ENCODE measurements around the gene PDE6A. TPM values are rescaled to one million over a fixed set of nuclear protein-coding genes. Genes with fewer than 3 reads are reported as not detected.

PDE6A gene
- total RNA-seq, 2 experiments from 2014 or later = not detected

- Histone ChIP-seq H3K9me3 (ENCODE audit: control insufficient read depth in 1 of 2, insufficient read depth in 1 of 2, low read length in 2 of 2) (no peaks in the 10 kb centered on the region), H3K4me3 (ENCODE audit: low read length) (no peak overlapping the region), H3K27ac (ENCODE audit: low read depth in 1 of 2, low read length in 2 of 2) (no peak overlapping the region), H3K36me3 (ENCODE audit: insufficient read depth, low read length) (no peaks in the 10 kb centered on the region), H3K4me1 (ENCODE audit: insufficient read depth, low read length) (no peaks in the 10 kb centered on the region), H3K27me3 (ENCODE audit: control insufficient read depth in 1 of 2, insufficient read depth in 2 of 2, low read length in 2 of 2) (peaks cover 0 to 7% of the 10 kb centered on the region in 2 experiments)
- DNase-seq = no peak
- POLR2A ChIA-PET = no interaction called here
- Mint-ChIP-seq H3K9me3 (no peaks in the 10 kb centered on the region), H3K36me3 (ENCODE audit: low read depth) (no peaks in the 10 kb centered on the region), H3K4me1 (ENCODE audit: low read depth) (no peaks in the 10 kb centered on the region), H3K27ac (no peak overlapping the region), H3K4me3 (no peak overlapping the region), H3K27me3 (peaks cover 42% of the 10 kb centered on the region)
- CTCF ChIA-PET = no interaction called here
- TF ChIP-seq, protein P1, sequence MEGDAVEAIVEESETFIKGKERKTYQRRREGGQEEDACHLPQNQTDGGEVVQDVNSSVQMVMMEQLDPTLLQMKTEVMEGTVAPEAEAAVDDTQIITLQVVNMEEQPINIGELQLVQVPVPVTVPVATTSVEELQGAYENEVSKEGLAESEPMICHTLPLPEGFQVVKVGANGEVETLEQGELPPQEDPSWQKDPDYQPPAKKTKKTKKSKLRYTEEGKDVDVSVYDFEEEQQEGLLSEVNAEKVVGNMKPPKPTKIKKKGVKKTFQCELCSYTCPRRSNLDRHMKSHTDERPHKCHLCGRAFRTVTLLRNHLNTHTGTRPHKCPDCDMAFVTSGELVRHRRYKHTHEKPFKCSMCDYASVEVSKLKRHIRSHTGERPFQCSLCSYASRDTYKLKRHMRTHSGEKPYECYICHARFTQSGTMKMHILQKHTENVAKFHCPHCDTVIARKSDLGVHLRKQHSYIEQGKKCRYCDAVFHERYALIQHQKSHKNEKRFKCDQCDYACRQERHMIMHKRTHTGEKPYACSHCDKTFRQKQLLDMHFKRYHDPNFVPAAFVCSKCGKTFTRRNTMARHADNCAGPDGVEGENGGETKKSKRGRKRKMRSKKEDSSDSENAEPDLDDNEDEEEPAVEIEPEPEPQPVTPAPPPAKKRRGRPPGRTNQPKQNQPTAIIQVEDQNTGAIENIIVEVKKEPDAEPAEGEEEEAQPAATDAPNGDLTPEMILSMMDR (IDR thresholded peaks at IDR 0.05) = no peak
- no peak for ATAC-seq (ENCODE audit: poor library complexity)
- intact Hi-C loops (cut with DNase I, micrococcal nuclease) = no loop called here
Observed at GRCh38 chr5:149931992-149932436, 12.6 kb downstream of the PDE6A start.

DNA sequence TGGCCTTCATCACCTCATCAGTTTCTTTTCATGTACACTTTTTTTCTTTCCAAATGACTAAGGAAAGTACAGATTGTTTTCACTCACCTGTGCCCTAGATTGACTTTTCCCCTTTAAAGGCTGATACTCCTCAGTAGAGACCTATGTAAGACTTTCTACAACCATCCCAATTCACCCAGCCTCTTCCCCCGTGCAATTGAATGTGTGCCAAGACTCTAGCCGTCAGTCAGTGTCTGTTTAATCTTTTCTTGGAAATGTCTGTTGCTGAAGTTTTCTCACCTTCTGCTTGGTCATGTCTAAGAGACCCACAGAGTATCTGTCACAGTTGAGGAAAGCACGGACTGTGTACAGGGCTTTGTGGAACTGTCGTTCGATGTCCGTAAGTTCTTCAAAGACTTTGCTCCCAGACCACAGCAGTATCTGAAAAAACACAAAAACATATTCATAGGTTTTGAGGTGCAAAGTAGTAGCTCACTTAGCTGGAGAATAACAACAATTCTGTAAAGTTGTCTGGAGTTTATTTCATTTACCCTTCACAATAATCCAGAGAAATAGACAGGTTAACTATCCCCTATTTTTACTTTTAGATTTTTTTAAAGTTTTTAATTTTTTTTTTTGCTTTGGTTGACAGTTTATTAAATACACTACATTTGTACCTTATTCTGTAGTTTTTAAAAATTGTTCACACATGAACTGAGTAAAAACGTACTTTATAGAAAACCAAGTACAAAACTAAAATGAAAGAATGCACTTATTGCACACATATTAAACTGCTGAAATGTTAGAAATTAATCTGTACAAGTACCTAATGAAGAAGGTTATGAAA, 13.6 kb downstream of the PDE6A start:
- intact Hi-C loops (cut with DNase I, micrococcal nuclease) = no loop called here
- H3K9me3 ChIP-seq (ENCODE audit: control insufficient read depth in 1 of 2, insufficient read depth in 1 of 2, low read length in 2 of 2) = no peaks in the 10 kb centered on the region
- no peaks in the 10 kb centered on the region for H3K4me1 ChIP-seq (ENCODE audit: insufficient read depth, low read length)
- Mint-ChIP-seq H3K36me3 (ENCODE audit: low read depth) (no peaks in the 10 kb centered on the region), H3K9me3 (no peaks in the 10 kb centered on the region), H3K27ac (no peak overlapping the region), H3K27me3 (peaks cover 41% of the 10 kb centered on the region), H3K4me3 (no peak overlapping the region), H3K4me1 (ENCODE audit: low read depth) (no peaks in the 10 kb centered on the region)
- no peak overlapping the region for H3K4me3 ChIP-seq (ENCODE audit: low read length)
- DNase-seq = no peak
- ChIA-PET CTCF (no interaction called here), POLR2A (no interaction called here)
- TF ChIP-seq, protein P1 (IDR thresholded peaks at IDR 0.05) = no peak
- H3K27me3 ChIP-seq (ENCODE audit: control insufficient read depth in 1 of 2, insufficient read depth in 2 of 2, low read length in 2 of 2) = peaks cover 0 to 7% of the 10 kb centered on the region in 2 experiments
- ATAC-seq (ENCODE audit: poor library complexity) = no peak
- no peak overlapping the region for H3K27ac ChIP-seq (ENCODE audit: low read depth in 1 of 2, low read length in 2 of 2)
- H3K36me3 ChIP-seq (ENCODE audit: insufficient read depth, low read length) = no peaks in the 10 kb centered on the region

DNA sequence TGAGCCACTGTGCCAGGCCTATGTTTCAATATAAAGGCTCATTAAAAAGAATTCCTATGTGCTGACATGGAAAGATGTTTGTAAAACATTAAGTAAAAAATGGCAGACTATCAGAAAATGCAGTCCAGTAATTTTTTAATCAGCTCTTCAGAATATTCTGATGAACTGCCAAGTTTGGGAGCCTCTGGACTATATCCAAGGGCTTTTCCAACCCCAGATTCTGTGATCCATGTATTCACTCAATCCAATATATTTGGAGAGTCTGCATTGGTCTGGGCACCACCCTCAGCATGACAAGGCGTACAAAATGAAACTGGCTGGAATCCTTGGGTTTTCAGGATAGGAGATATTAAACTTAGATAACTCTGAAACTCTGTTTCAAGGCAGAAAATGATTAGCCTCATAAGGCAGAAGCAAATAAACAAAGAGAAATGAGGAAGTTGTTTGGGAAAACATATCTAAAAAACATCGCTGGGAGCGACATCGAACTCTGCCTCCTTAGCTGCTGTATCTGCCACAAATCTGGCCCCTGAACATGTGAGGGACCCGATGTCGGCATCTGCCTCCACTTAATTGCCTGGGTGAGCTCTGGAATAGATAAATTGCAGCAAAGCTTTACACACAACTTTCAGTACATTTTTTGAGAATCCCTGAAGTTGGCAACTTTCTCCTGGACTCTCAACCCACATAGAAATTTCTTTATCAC, 14.4 kb downstream of the PDE6A start:
- Histone ChIP-seq H3K4me1 (ENCODE audit: insufficient read depth, low read length) (no peaks in the 10 kb centered on the region), H3K27me3 (ENCODE audit: control insufficient read depth in 1 of 2, insufficient read depth in 2 of 2, low read length in 2 of 2) (peaks cover 0 to 7% of the 10 kb centered on the region in 2 experiments), H3K27ac (ENCODE audit: low read depth in 1 of 2, low read length in 2 of 2) (no peak overlapping the region), H3K36me3 (ENCODE audit: insufficient read depth, low read length) (no peaks in the 10 kb centered on the region), H3K4me3 (ENCODE audit: low read length) (no peak overlapping the region), H3K9me3 (ENCODE audit: control insufficient read depth in 1 of 2, insufficient read depth in 1 of 2, low read length in 2 of 2) (no peaks in the 10 kb centered on the region)
- no peak overlapping the region for H3K4me3 Mint-ChIP-seq
- H3K27me3 Mint-ChIP-seq = peaks cover 33% of the 10 kb centered on the region
- TF ChIP-seq, protein P1 (IDR thresholded peaks at IDR 0.05) = no peak
- intact Hi-C loops (cut with DNase I, micrococcal nuclease) = no loop called here
- no peaks in the 10 kb centered on the region for H3K36me3 Mint-ChIP-seq (ENCODE audit: low read depth)
- POLR2A ChIA-PET = no interaction called here
- no peak for ATAC-seq (ENCODE audit: poor library complexity)
- H3K4me1 Mint-ChIP-seq (ENCODE audit: low read depth) = no peaks in the 10 kb centered on the region
- DNase-seq = no peak
- H3K9me3 Mint-ChIP-seq = no peaks in the 10 kb centered on the region
- H3K27ac Mint-ChIP-seq = no peak overlapping the region
- CTCF ChIA-PET = interaction anchor here (0.6 kb wide), 1 partner anchor 77 kb away, joined by 3 read pairs; no protein-coding TSS in a partner anchor

Data from CD4-positive, alpha-beta T cell (primary cell).